PC-3 (cell line): Measurements from ENCODE around the gene ABCC9. TPM values are rescaled to one million over a fixed set of nuclear protein-coding genes. Genes with fewer than 3 reads are reported as not detected.

Experiments used
- ATAC-seq: fragments of 200-7000 bp; cut with Tn5 transposase; 2 replicates; pipeline ENCODE4 v1.9.1; 2020; ENCODE audit warnings: mild to moderate bottlenecking, moderate library complexity
- BruUV-seq: library from RNA; stranded (reverse); fragments of 400-500 nt; replicated peaks from 2 replicates; lab custom pipeline; 2021; lab: Mats Ljungman, UMichigan
- CTCF ChIA-PET: fragments of 300-600 bp; sonication (Branson Sonifier 250); formaldehyde crosslinking; loops from one replicate; lab custom pipeline; 2022; ENCODE audit warnings: antibody characterized with exemption; lab: Charles Lee
- POLR2A ChIA-PET: fragments of 300-600 bp; sonication (Branson Sonifier 250); formaldehyde crosslinking; loops from one replicate; lab custom pipeline; 2022; ENCODE audit warnings: antibody characterized with exemption; ENCODE audit not compliant: unreplicated experiment; lab: Charles Lee
- DNase-seq: peaks from one replicate; pipeline ENCODE4 v3.0.0-alpha.2; 2015
- H2AFZ ChIP-seq: fragments of 300-600 bp; sonication (generic); 2 replicates; pipeline ENCODE4 v1.6.0; 2016; ENCODE audit warnings: antibody characterized with exemption, low read length
- H3F3A ChIP-seq: fragments of 300-600 bp; sonication (generic); one replicate; pipeline ENCODE4 v1.6.0; 2017; ENCODE audit warnings: antibody characterized with exemption, low read length, control low read depth, mild to moderate bottlenecking; ENCODE audit not compliant: unreplicated experiment
- H3K27ac ChIP-seq: fragments of 300-600 bp; sonication (generic); 2 replicates; pipeline ENCODE4 v1.5.1; 2016; ENCODE audit warnings: mild to moderate bottlenecking, low read length
- H3K27me3 ChIP-seq: fragments of 300-600 bp; sonication (generic); 2 replicates; pipeline ENCODE4 v1.6.1; 2016; ENCODE audit warnings: low read length, mixed read lengths
- H3K36me3 ChIP-seq: fragments of 300-600 bp; sonication (generic); 2 replicates; pipeline ENCODE4 v1.6.1; 2016; ENCODE audit warnings: low read depth, mixed run types, low read length, mixed read lengths
- H3K4me1 ChIP-seq: fragments of 300-600 bp; sonication (generic); 2 replicates; pipeline ENCODE4 v1.5.1; 2016; ENCODE audit warnings: low read length; ENCODE audit not compliant: insufficient read depth
- H3K4me2 ChIP-seq: fragments of 300-600 bp; sonication (generic); 2 replicates; pipeline ENCODE4 v1.6.0; 2016; ENCODE audit warnings: low read length
- H3K4me3 ChIP-seq: fragments of 300-600 bp; sonication (generic); 2 replicates; pipeline ENCODE4 v1.5.1; 2016; ENCODE audit warnings: mild to moderate bottlenecking, low read length, mixed read lengths
- H3K79me2 ChIP-seq: fragments of 300-600 bp; sonication (generic); 2 replicates; pipeline ENCODE4 v1.6.1; 2017; ENCODE audit warnings: low read length, mixed read lengths
- H3K9ac ChIP-seq: fragments of 300-600 bp; sonication (generic); 2 replicates; pipeline ENCODE4 v1.6.0; 2016; ENCODE audit warnings: mild to moderate bottlenecking, low read length
- H3K9me2 ChIP-seq: fragments of 300-600 bp; sonication (generic); replicated peaks from 2 replicates; pipeline ENCODE4 v1.6.1; 2016; ENCODE audit warnings: mixed run types, low read length, mixed read lengths
- H3K9me3 ChIP-seq: fragments of 300-600 bp; sonication (generic); 2 replicates; pipeline ENCODE4 v1.6.1; 2016; ENCODE audit warnings: low read length, mixed read lengths
- H4K20me1 ChIP-seq: fragments of 300-600 bp; sonication (generic); 2 replicates; pipeline ENCODE4 v1.6.1; 2016; ENCODE audit warnings: low read length, mixed read lengths
- CTCF ChIP-seq: fragments of 300-600 bp; sonication (generic); conservative IDR thresholded peaks from 2 replicates; pipeline ENCODE4 v1.5.1; 2017; ENCODE audit warnings: antibody characterized with exemption, low read depth, mild to moderate bottlenecking, low read length
- EZH2 ChIP-seq: fragments of 300-600 bp; sonication (generic); IDR thresholded peaks from one replicate; pipeline ENCODE4 v1.6.1; 2017; ENCODE audit warnings: antibody characterized with exemption, mild to moderate bottlenecking, low read length; ENCODE audit not compliant: unreplicated experiment
- EZH2phosphoT487 ChIP-seq: fragments of 300-600 bp; sonication (generic); IDR thresholded peaks from 2 replicates; pipeline ENCODE4 v1.6.1; 2018; ENCODE audit warnings: mild to moderate bottlenecking, antibody characterized with exemption, low read length, borderline replicate concordance
- intact Hi-C: fragments of 100-400 bp; cut with micrococcal nuclease; formaldehyde crosslinking; loops from 2 replicates; pipeline ENCODE4 v1.9.0; 2023
- total RNA-seq: library from RNA; depleted of rRNA; stranded (reverse); fragments of >200 nt; gene quantifications from 2 replicates; pipeline ENCODE4 v1.2.3, GENCODE V29; 2014

Gene ABCC9
- total RNA-seq, 1 experiment from 2014 or later, result 0.33 TPM

GRCh38 chr12:21814814-21815213 is 126.4 kb downstream of the ABCC9 start:
- Histone ChIP-seq H3K79me2 (no peaks in the 10 kb centered on the region), H2AFZ (no peak overlapping the region), H3K9me3 (no peaks in the 10 kb centered on the region), H4K20me1 (no peaks in the 10 kb centered on the region), H3K27me3 (no peaks in the 10 kb centered on the region), H3K4me1 (no peaks in the 10 kb centered on the region), H3K4me2 (no peak overlapping the region), H3K36me3 (no peaks in the 10 kb centered on the region), H3K9ac (no peak overlapping the region), H3K4me3 (no peak overlapping the region), H3K9me2 (no peaks in the 10 kb centered on the region), H3F3A (no peaks in the 10 kb centered on the region), H3K27ac (no peak overlapping the region)
- BruUV-seq, result no TSS peak
- TF ChIP-seq CTCF (no peak), EZH2 (no peak), EZH2phosphoT487 (no peak)
- intact Hi-C loops, result loop anchor here (5.0 kb wide), 1 partner anchor 37 kb away; no protein-coding TSS in a partner anchor
- no peak for DNase-seq
- CTCF ChIA-PET, result no interaction called here
- ATAC-seq, result no peak
- POLR2A ChIA-PET, result no interaction called here

GRCh38 chr12:21814327-21814726 is 126.9 kb downstream of the ABCC9 start:
- H2AFZ ChIP-seq, result no peak overlapping the region
- no peaks in the 10 kb centered on the region for H4K20me1 ChIP-seq
- no peak overlapping the region for H3K27ac ChIP-seq
- no peak for TF ChIP-seq EZH2phosphoT487
- TF ChIP-seq EZH2, result no peak
- TF ChIP-seq CTCF, result no peak
- ChIA-PET POLR2A (no interaction called here), CTCF (no interaction called here)
- no TSS peak for BruUV-seq
- H3K27me3 ChIP-seq, result no peaks in the 10 kb centered on the region
- H3K9ac ChIP-seq, result no peak overlapping the region
- H3K9me2 ChIP-seq, result no peaks in the 10 kb centered on the region
- no peaks in the 10 kb centered on the region for H3K4me1 ChIP-seq
- DNase-seq, result no peak
- H3K4me2 ChIP-seq, result no peak overlapping the region
- no peaks in the 10 kb centered on the region for H3F3A ChIP-seq
- ATAC-seq, result no peak
- intact Hi-C loops, result no loop called here
- no peaks in the 10 kb centered on the region for H3K36me3 ChIP-seq
- no peaks in the 10 kb centered on the region for H3K79me2 ChIP-seq
- H3K9me3 ChIP-seq, result no peaks in the 10 kb centered on the region
- no peak overlapping the region for H3K4me3 ChIP-seq

GRCh38 chr12:21813751-21814150 is 127.5 kb downstream of the ABCC9 start:
- H3K9me3 ChIP-seq, result no peaks in the 10 kb centered on the region
- no peaks in the 10 kb centered on the region for H3K36me3 ChIP-seq
- TF ChIP-seq CTCF (no peak), EZH2 (no peak), EZH2phosphoT487 (no peak)
- no peak overlapping the region for H3K4me3 ChIP-seq
- no peak overlapping the region for H3K9ac ChIP-seq
- no peaks in the 10 kb centered on the region for H3K9me2 ChIP-seq
- no peak for DNase-seq
- no peaks in the 10 kb centered on the region for H3K4me1 ChIP-seq
- H3K79me2 ChIP-seq, result no peaks in the 10 kb centered on the region
- no TSS peak for BruUV-seq
- intact Hi-C loops, result no loop called here
- no peak overlapping the region for H2AFZ ChIP-seq
- no peak overlapping the region for H3K4me2 ChIP-seq
- no peaks in the 10 kb centered on the region for H3K27me3 ChIP-seq
- no peak overlapping the region for H3K27ac ChIP-seq
- no peaks in the 10 kb centered on the region for H4K20me1 ChIP-seq
- ChIA-PET POLR2A (no interaction called here), CTCF (no interaction called here)
- ATAC-seq, result no peak
- no peaks in the 10 kb centered on the region for H3F3A ChIP-seq
